BE2C (cell line): ENCODE results near the gene OXCT2.

Experiments
- DNase-seq: peaks from one replicate; pipeline ENCODE4 v3.0.0-alpha.2; 2020
- H3K27me3 ChIP-seq: fragments of 250-450 bp; sonication (Bioruptor Pico); 2 replicates; pipeline ENCODE4 v1.5.1; 2020; ENCODE audit warnings: mild to moderate bottlenecking
- H3K36me3 ChIP-seq: fragments of 250-450 bp; sonication (Bioruptor Pico); 2 replicates; pipeline ENCODE4 v1.5.1; 2020; ENCODE audit warnings: mild to moderate bottlenecking
- H3K4me1 ChIP-seq: fragments of 250-450 bp; sonication (Bioruptor Pico); 2 replicates; pipeline ENCODE4 v1.5.1; 2020
- H3K4me3 ChIP-seq: 2 replicates; pipeline ENCODE4 v1.5.1; 2011; ENCODE audit warnings: low read depth, low read length
- H3K9me3 ChIP-seq: fragments of 250-450 bp; sonication (Bioruptor Pico); 2 replicates; pipeline ENCODE4 v1.5.1; 2020
- TF ChIP-seq, protein P1 (sequence below): IDR thresholded peaks from 2 replicates; pipeline ENCODE4 v1.5.1; 2012; ENCODE audit warnings: mild to moderate bottlenecking, low read depth, low read length

The OXCT2 gene

DNA sequence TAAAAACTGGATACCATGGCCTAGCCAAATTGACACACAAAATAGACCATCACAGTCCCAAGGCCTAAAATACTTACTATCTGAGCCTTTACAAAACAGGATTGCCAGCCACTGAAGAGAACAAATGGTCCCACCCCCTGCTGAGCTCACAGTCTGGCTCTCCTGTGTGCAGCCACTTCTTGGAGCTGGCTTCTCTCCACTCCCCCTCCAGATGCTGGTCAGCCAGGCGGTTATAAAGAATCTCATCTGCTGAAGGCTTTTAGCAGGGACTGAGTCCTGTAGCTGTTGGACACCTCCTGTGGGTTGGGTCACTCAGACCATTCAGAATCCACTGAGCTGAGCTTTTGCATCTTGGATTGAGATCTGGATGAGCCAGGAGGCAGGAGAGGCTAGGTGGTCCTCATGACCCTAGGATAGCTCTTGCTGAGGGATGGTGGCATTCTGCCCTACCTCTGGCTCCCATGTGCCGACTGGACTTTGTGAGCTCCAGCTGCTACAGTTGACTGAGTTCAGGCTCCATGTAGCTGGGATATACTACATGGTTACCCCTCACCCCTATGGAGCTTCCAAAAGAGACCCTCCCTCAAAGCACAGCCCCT, 16.1 kb downstream of the OXCT2 start:
- DNase-seq = no peak
- TF ChIP-seq, protein P1, sequence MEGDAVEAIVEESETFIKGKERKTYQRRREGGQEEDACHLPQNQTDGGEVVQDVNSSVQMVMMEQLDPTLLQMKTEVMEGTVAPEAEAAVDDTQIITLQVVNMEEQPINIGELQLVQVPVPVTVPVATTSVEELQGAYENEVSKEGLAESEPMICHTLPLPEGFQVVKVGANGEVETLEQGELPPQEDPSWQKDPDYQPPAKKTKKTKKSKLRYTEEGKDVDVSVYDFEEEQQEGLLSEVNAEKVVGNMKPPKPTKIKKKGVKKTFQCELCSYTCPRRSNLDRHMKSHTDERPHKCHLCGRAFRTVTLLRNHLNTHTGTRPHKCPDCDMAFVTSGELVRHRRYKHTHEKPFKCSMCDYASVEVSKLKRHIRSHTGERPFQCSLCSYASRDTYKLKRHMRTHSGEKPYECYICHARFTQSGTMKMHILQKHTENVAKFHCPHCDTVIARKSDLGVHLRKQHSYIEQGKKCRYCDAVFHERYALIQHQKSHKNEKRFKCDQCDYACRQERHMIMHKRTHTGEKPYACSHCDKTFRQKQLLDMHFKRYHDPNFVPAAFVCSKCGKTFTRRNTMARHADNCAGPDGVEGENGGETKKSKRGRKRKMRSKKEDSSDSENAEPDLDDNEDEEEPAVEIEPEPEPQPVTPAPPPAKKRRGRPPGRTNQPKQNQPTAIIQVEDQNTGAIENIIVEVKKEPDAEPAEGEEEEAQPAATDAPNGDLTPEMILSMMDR = no peak
- no peak overlapping the region for H3K4me3 ChIP-seq
- no peaks in the 10 kb centered on the region for H3K9me3 ChIP-seq
- H3K27me3 ChIP-seq = no peaks in the 10 kb centered on the region
- H3K36me3 ChIP-seq = peaks cover 13% of the 10 kb centered on the region
- no peaks in the 10 kb centered on the region for H3K4me1 ChIP-seq

DNA sequence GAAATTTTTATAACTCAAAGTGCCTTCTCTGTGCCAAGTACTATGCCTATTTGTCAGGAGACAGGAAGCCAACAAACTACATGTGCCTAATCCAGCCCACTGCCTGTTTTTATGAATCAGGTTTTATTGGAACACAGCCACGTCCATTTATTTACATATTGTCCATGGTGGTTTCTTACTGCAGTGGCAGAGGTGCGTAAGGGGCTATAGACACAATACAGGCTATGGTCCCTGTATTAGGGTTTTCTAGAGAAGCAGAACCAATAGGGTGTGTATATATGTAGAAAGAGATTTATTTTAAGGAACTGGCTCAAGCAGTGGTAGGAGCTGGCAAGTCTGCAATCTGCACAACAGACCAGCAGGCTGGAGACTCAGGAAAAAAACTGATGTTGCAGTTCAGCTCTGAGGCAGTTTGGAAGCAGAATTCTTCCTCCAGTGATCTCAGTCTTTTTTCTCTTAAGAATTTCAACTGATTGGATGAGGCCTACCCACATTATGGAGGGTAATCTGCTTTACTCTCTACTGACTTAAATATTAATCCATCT, 17.1 kb downstream of the OXCT2 start:
- no peaks in the 10 kb centered on the region for H3K9me3 ChIP-seq
- no peak overlapping the region for H3K4me3 ChIP-seq
- TF ChIP-seq, protein P1 = no peak
- no peak for DNase-seq
- peaks cover 14% of the 10 kb centered on the region for H3K36me3 ChIP-seq
- H3K4me1 ChIP-seq = no peaks in the 10 kb centered on the region
- H3K27me3 ChIP-seq = no peaks in the 10 kb centered on the region

DNA sequence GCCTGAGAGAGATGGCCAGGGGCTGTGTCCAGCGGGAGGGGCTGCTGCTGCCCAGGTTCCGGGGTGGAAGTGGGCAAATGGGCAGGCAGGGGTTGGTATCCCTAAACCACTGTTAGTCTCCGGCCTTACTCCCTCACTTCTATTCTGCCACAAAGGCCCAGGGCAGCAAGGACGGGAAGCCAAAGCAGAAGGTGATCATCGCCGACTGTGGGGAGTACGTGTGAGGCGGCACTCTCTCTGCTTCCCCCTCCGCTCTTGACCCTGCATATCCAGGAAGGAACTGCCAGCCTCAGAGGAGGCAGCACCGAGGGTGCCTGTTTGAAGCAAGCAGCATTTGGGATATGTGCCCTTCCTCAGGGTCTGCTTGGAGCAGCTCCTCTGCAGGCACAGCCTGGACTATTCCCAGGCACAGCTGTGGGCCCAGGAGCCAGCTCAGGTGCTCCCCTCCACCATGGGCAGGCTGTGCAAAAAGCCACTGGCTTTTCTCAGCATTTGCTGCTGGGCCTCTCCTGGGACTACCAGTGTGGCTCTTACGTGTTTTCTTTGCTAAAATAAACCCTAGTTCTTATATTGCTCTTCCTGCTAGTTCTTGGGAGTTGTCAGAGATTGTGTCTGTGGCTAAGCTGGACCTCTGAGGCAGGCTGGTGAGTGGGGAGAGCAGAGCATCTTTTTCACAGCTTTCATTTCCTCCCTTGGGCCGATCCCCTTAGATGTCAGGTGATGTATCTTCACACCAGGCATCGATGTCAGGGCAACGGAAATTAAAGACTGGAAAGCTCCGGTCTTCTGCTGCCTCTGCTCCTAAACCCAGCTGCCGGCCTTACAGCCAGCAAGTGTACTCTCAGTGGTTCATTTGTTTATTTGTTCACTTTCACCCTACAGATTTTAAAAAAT, 17.8 kb downstream of the OXCT2 start:
- H3K36me3 ChIP-seq = peaks cover 18% of the 10 kb centered on the region
- H3K9me3 ChIP-seq = no peaks in the 10 kb centered on the region
- no peak for DNase-seq
- no peaks in the 10 kb centered on the region for H3K27me3 ChIP-seq
- TF ChIP-seq, protein P1 = no peak
- H3K4me3 ChIP-seq = no peak overlapping the region
- no peaks in the 10 kb centered on the region for H3K4me1 ChIP-seq

GRCh38 chr1:39752703-39753102, 18.4 kb downstream of the OXCT2 start:
- TF ChIP-seq, protein P1 = no peak
- H3K9me3 ChIP-seq = no peaks in the 10 kb centered on the region
- H3K4me1 ChIP-seq = no peaks in the 10 kb centered on the region
- DNase-seq = no peak
- no peaks in the 10 kb centered on the region for H3K27me3 ChIP-seq
- H3K36me3 ChIP-seq = peaks cover 18% of the 10 kb centered on the region
- no peak overlapping the region for H3K4me3 ChIP-seq

DNA sequence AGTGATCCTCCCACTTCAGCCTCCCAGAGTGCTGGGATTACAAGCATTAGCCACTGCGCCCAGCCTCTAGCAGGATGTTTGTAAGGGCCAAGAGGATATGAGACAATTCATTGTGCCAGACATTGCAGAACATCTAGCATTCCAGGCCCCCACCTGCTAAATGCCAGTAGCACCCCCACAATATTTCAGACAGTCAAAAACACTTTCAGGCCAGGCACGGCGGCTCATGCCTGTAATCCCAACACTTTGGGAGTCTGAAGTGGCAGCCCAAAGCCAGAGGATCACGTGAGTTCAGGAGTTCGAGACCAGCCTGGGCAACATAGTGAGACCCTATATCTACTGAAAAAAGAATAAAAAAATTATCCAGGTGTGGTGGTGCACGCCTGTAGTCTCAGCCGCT, 19.6 kb downstream of the OXCT2 start:
- Histone ChIP-seq H3K4me1 (no peaks in the 10 kb centered on the region), H3K36me3 (peaks cover 18% of the 10 kb centered on the region), H3K9me3 (no peaks in the 10 kb centered on the region), H3K27me3 (no peaks in the 10 kb centered on the region), H3K4me3 (no peak overlapping the region)
- no peak for DNase-seq
- TF ChIP-seq, protein P1 = no peak
